ENCODE data around the gene DGKG. TPM values are rescaled to one million over a fixed set of nuclear protein-coding genes. Genes with fewer than 3 reads are reported as not detected.

The DGKG gene
- total RNA-seq, 3 donors from 2014 or later, result 0.80 to 6.7 (median 0.96) TPM

- Histone ChIP-seq H3K9me3 (no peaks in the 10 kb centered on the region), H3K4me1 (ENCODE audit: low read depth) (no peaks in the 10 kb centered on the region), H3K4me3 (no peak overlapping the region), H3K36me3 (ENCODE audit: low read depth) (no peaks in the 10 kb centered on the region)
- no peak for DNase-seq
- TF ChIP-seq, protein P1, sequence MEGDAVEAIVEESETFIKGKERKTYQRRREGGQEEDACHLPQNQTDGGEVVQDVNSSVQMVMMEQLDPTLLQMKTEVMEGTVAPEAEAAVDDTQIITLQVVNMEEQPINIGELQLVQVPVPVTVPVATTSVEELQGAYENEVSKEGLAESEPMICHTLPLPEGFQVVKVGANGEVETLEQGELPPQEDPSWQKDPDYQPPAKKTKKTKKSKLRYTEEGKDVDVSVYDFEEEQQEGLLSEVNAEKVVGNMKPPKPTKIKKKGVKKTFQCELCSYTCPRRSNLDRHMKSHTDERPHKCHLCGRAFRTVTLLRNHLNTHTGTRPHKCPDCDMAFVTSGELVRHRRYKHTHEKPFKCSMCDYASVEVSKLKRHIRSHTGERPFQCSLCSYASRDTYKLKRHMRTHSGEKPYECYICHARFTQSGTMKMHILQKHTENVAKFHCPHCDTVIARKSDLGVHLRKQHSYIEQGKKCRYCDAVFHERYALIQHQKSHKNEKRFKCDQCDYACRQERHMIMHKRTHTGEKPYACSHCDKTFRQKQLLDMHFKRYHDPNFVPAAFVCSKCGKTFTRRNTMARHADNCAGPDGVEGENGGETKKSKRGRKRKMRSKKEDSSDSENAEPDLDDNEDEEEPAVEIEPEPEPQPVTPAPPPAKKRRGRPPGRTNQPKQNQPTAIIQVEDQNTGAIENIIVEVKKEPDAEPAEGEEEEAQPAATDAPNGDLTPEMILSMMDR (IDR thresholded peaks at IDR 0.05), result no peak
- intact Hi-C loops (cut with DNase I, micrococcal nuclease), result no loop called here
- ATAC-seq, result no peak
Measured at GRCh38 chr3:186316666-186317260, 45.3 kb downstream of the DGKG start.

DNA sequence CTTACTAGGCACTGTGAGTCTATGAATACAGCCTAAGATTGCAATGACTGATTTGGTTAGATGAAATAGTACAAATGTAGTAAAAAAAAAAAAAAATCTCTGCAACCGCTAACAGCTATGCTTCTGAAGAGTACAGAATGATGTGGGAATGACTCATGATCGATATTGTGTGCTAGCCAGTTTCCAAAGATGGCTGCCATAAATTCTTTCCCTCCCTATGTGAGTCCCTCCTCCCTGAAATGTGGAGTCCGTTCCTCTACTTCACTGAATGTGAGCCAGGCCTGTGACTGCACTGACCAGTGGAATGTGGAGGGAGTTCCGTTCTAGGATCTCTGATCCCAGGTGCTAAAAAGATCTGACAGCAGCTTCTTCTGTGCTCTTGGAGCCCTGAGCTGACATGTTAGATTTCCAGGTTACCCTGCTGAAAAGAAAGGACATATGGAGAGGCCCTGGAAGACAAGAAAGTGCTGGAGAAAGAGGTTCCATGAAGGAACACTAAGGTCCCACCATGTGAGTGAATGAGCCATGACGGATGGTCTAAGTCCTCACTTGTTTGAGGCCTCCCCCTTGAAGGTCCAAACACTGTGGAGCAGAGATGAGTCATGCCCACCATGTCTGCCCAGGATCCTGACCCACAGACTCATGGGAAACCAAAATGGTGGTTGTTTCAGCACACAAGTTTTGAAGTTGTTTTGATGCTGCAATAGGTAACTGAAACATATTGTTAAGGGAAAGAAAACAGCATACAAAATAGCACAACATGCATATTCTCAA, 46.3 kb downstream of the DGKG start:
- H3K36me3 ChIP-seq (ENCODE audit: low read depth), result no peaks in the 10 kb centered on the region
- no peak for ATAC-seq
- no peaks in the 10 kb centered on the region for H3K4me1 ChIP-seq (ENCODE audit: low read depth)
- no peaks in the 10 kb centered on the region for H3K9me3 ChIP-seq
- intact Hi-C loops (cut with DNase I, micrococcal nuclease), result no loop called here
- TF ChIP-seq, protein P1 (IDR thresholded peaks at IDR 0.05), result no peak
- DNase-seq, result no peak
- no peak overlapping the region for H3K4me3 ChIP-seq

DNA sequence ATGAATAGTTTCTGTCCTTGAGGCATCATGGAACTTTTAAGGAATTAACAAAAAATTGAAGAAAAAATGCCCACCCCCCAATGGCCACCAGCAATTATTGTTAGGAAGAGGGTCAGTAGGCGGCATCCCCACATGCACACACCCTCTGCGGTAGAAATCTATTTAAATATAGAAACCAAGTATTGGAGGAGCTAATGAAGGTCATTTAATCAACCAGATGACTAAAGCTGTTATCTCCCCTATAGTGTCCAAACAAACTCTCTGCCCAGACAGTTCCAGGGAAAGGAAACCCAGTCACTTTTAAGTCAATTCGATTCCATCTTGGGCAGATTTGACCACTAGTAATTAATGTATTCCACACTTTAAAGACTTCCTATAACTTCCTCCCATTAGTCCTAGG, 47.1 kb downstream of the DGKG start:
- DNase-seq, result no peak
- no peaks in the 10 kb centered on the region for H3K36me3 ChIP-seq (ENCODE audit: low read depth)
- TF ChIP-seq, protein P1 (IDR thresholded peaks at IDR 0.05), result no peak
- intact Hi-C loops (cut with DNase I, micrococcal nuclease), result no loop called here
- no peak overlapping the region for H3K4me3 ChIP-seq
- H3K9me3 ChIP-seq, result no peaks in the 10 kb centered on the region
- no peak for ATAC-seq
- H3K4me1 ChIP-seq (ENCODE audit: low read depth), result no peaks in the 10 kb centered on the region

DNA sequence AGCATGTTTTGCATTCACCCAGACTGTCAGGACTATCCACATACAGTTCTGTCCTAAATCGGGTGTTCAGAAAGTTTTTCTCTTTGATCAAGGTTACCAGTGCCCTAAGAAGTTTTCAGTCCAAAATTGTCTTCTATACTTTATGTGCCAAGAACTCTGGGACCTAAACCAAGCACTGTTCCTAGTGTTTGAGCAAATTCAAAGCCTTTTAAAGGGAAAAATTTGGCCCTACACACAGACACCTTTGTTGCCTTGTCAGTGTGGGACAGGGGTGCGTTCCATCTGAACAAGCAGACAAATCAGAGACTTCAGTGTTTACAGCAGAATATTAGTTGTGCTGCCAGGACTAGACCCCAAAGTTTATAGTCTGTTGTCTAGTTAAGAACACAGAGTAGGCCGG, 50.6 kb downstream of the DGKG start:
- H3K4me1 ChIP-seq (ENCODE audit: low read depth), result no peaks in the 10 kb centered on the region
- no peak overlapping the region for H3K4me3 ChIP-seq
- H3K9me3 ChIP-seq, result no peaks in the 10 kb centered on the region
- TF ChIP-seq, protein P1 (IDR thresholded peaks at IDR 0.05), result no peak
- ATAC-seq, result no peak
- no peaks in the 10 kb centered on the region for H3K36me3 ChIP-seq (ENCODE audit: low read depth)
- intact Hi-C loops (cut with DNase I, micrococcal nuclease), result no loop called here
- DNase-seq, result no peak

GRCh38 chr3:186308549-186308948, 53.5 kb downstream of the DGKG start:
- Histone ChIP-seq H3K9me3 (no peaks in the 10 kb centered on the region), H3K36me3 (ENCODE audit: low read depth) (no peaks in the 10 kb centered on the region), H3K4me3 (no peak overlapping the region), H3K4me1 (ENCODE audit: low read depth) (no peaks in the 10 kb centered on the region)
- intact Hi-C loops (cut with DNase I, micrococcal nuclease), result no loop called here
- no peak for ATAC-seq
- TF ChIP-seq, protein P1 (IDR thresholded peaks at IDR 0.05), result no peak
- no peak for DNase-seq
